Prostate gland (tissue), 2 donors: ENCODE data around the gene DNM2. TPM values are rescaled to one million over a fixed set of nuclear protein-coding genes. Genes with fewer than 3 reads are reported as not detected.
"Not testable (repeated sequence)": the region's sequence is repeated elsewhere in the genome, so short reads cannot be mapped to it uniquely, and the experiment has no call there.

Experiments used
- DNase-seq: peaks from one replicate; pipeline ENCODE4 v3.0.0-alpha.2; 2019; ENCODE audit warnings: low spot score
- H3K27ac ChIP-seq, 2 donors: fragments of 200-600 bp; sonication (generic); 2 replicates each; pipeline ENCODE4 v1.5.1; 2017 to 2019
- H3K27me3 ChIP-seq: fragments of 200-600 bp; sonication (generic); replicated peaks from 2 replicates; pipeline ENCODE4 v1.5.1; 2019; ENCODE audit not compliant: insufficient read depth
- H3K36me3 ChIP-seq, 2 donors: fragments of 200-600 bp; sonication (generic); 1 replicate in 1 of 2; 2 replicates in 1 of 2; pipeline versions ENCODE4 v1.5.1 to v1.8.1; 2017 to 2019
- H3K4me1 ChIP-seq: fragments of 200-600 bp; sonication (generic); replicated peaks from 2 replicates; pipeline ENCODE4 v1.5.1; 2019
- H3K4me3 ChIP-seq, 2 donors: fragments of 200-600 bp; sonication (generic); 2 replicates each; pipeline ENCODE4 v1.5.1; 2017 to 2019
- H3K9me3 ChIP-seq: fragments of 200-600 bp; sonication (generic); 2 replicates; pipeline ENCODE4 v1.5.1; 2017
- POLR2A ChIP-seq: fragments of 450-650 bp; IDR thresholded peaks from one replicate; pipeline ENCODE4 v1.6.1; 2016; ENCODE audit warnings: antibody characterized with exemption, mild to moderate bottlenecking
- POLR2AphosphoS5 ChIP-seq: sonication (generic); formaldehyde crosslinking; IDR thresholded peaks from one replicate; pipeline ENCODE4 v1.6.1; 2017; ENCODE audit warnings: antibody characterized with exemption
- WGBS: methylation state at CpG from one replicate; pipeline ENCODE4 v1.1.5; 2018; 5-methylcytosine and 5-hydroxymethylcytosine counted together
- intact Hi-C: fragments of 100-400 bp; cut with DNase I; formaldehyde crosslinking; loops from one replicate; pipeline ENCODE4 v1.14.2; 2022
- total RNA-seq, 2 donors: library from RNA; depleted of rRNA; stranded (reverse); fragments of >200 nt; gene quantifications; one replicate each; pipeline ENCODE4 v1.1.0, GENCODE V29; 2016
- TF ChIP-seq, protein P1 (sequence below), 4 experiments: fragments of 200-600 bp in 2 of 4; fragments of 450-650 bp in 2 of 4; sonication (generic) in 2 of 4; IDR thresholded peaks; 1 replicate in 3 of 4; 2 replicates in 1 of 4; pipeline ENCODE4 v1.5.1; 2016 to 2019; ENCODE audit warnings: antibody characterized with exemption in 4 of 4, mild to moderate bottlenecking in 2 of 4, moderate library complexity in 2 of 4

The DNM2 gene
- total RNA-seq, 2 donors from 2014 or later = 137 to 279 TPM

GRCh38 chr19:10752913-10753704 is 35.2 kb downstream of the DNM2 start:
- H3K4me1 ChIP-seq = peaks cover 17% of the 10 kb centered on the region
- no peaks in the 10 kb centered on the region for H3K9me3 ChIP-seq
- DNase-seq = no peak
- H3K36me3 ChIP-seq = no peaks in the 10 kb centered on the region
- no peak overlapping the region for H3K4me3 ChIP-seq
- intact Hi-C loops = no loop called here
- TF ChIP-seq, protein P1, sequence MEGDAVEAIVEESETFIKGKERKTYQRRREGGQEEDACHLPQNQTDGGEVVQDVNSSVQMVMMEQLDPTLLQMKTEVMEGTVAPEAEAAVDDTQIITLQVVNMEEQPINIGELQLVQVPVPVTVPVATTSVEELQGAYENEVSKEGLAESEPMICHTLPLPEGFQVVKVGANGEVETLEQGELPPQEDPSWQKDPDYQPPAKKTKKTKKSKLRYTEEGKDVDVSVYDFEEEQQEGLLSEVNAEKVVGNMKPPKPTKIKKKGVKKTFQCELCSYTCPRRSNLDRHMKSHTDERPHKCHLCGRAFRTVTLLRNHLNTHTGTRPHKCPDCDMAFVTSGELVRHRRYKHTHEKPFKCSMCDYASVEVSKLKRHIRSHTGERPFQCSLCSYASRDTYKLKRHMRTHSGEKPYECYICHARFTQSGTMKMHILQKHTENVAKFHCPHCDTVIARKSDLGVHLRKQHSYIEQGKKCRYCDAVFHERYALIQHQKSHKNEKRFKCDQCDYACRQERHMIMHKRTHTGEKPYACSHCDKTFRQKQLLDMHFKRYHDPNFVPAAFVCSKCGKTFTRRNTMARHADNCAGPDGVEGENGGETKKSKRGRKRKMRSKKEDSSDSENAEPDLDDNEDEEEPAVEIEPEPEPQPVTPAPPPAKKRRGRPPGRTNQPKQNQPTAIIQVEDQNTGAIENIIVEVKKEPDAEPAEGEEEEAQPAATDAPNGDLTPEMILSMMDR (IDR thresholded peaks at IDR 0.05) = no peak
- no peak for TF ChIP-seq POLR2A
- TF ChIP-seq POLR2AphosphoS5 = no peak
- no peak overlapping the region for H3K27ac ChIP-seq
- no peaks in the 10 kb centered on the region for H3K27me3 ChIP-seq
- 86% methylated on average over 10 of the region's 10 CpGs for WGBS

DNA sequence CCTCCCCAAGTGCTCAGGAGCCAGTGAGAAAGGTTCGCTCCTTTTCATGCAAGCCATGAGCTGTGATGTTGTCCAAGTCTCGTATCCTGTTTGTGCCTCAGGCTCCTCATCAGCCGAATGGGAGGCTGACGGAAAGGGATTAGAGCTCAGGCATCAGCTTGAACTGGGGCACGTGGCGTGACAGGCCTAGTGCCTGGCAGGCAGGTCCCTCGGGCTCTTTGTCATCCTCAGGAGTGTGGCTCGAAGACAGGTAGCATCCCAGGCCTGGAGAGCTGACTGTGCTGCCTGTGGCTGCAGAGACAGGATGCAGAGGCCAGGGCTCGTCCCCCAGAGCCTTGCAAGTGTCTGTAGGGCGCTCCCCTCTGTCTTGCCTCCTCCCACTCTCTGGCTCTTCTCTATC is 38.5 kb downstream of the DNM2 start:
- H3K9me3 ChIP-seq = no peaks in the 10 kb centered on the region
- H3K4me1 ChIP-seq = peaks cover 3% of the 10 kb centered on the region
- no peaks in the 10 kb centered on the region for H3K27me3 ChIP-seq
- WGBS = 86% methylated on average over 10 of the region's 10 CpGs
- H3K27ac ChIP-seq = no peak overlapping the region
- no peaks in the 10 kb centered on the region for H3K36me3 ChIP-seq
- no peak for DNase-seq
- no peak overlapping the region for H3K4me3 ChIP-seq
- intact Hi-C loops = no loop called here
- TF ChIP-seq POLR2AphosphoS5 (no peak), POLR2A (no peak)

GRCh38 chr19:10756791-10757190 is 38.9 kb downstream of the DNM2 start:
- Histone ChIP-seq H3K27me3 (no peaks in the 10 kb centered on the region), H3K4me1 (no peaks in the 10 kb centered on the region)
- TF ChIP-seq, protein P1 (IDR thresholded peaks at IDR 0.05) = no peak
- no peak for TF ChIP-seq POLR2AphosphoS5

GRCh38 chr19:10758050-10758449 is 40.2 kb downstream of the DNM2 start:
- WGBS = 90% methylated on average over 1 of the region's 1 CpG
- H3K4me3 ChIP-seq, H3K27me3 ChIP-seq, H3K36me3 ChIP-seq, H3K4me1 ChIP-seq, intact Hi-C loops, DNase-seq, H3K9me3 ChIP-seq, H3K27ac ChIP-seq: not testable (repeated sequence)

More at GRCh38 chr19:10756791-10757190, 38.9 kb downstream of the DNM2 start:
- Histone ChIP-seq H3K27ac (no peak overlapping the region), H3K9me3 (no peaks in the 10 kb centered on the region), H3K36me3 (no peaks in the 10 kb centered on the region), H3K4me3 (no peak overlapping the region)
- 92% methylated on average over 7 of the region's 7 CpGs for WGBS
- intact Hi-C loops = no loop called here
- DNase-seq = no peak

DNA sequence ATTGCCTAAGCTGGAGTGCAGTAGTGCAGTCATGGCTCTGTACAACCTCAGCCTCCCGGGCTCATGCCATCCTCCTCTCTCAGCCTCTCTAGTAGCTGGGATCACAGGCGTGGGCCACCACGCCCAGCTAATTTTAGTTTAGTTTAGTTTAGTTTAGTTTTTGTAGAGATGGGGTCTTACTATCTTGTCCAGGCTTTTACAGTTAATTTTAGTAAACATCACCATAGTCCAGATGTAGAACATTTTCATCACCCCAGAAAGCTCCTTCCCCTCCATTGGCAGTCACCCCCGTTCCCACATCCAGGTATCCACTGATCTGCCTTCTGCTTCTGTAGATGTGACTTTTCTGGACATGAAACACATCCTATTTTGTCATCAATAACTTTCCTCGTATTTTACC is 41.1 kb downstream of the DNM2 start:
- TF ChIP-seq POLR2AphosphoS5 = no peak
- TF ChIP-seq, protein P1 (IDR thresholded peaks at IDR 0.05) = no peak
- no peak for TF ChIP-seq POLR2A
- no peaks in the 10 kb centered on the region for H3K36me3 ChIP-seq
- intact Hi-C loops = no loop called here
- no peaks in the 10 kb centered on the region for H3K4me1 ChIP-seq
- H3K9me3 ChIP-seq = no peaks in the 10 kb centered on the region
- no peak overlapping the region for H3K4me3 ChIP-seq
- DNase-seq = no peak
- 90% methylated on average over 5 of the region's 5 CpGs for WGBS
- H3K27me3 ChIP-seq = no peaks in the 10 kb centered on the region
- H3K27ac ChIP-seq = no peak overlapping the region
